Measurements from ENCODE around the gene FXR2.

FXR2 gene

GRCh38 chr17:7552621-7553051, 62.1 kb downstream of the FXR2 start:
- DNase-seq (ENCODE audit: low spot score) = no peak

- no peak for DNase-seq (ENCODE audit: low spot score)
Observed at GRCh38 chr17:7551396-7551795, 63.3 kb downstream of the FXR2 start.

- no peak for DNase-seq (ENCODE audit: low spot score)
Observed at GRCh38 chr17:7550344-7550743, 64.4 kb downstream of the FXR2 start.

GRCh38 chr17:7549401-7550055, 65.2 kb downstream of the FXR2 start:
- DNase-seq (ENCODE audit: low spot score) = no peak

GRCh38 chr17:7548585-7549400, 65.9 kb downstream of the FXR2 start, which contains the start of gene TNFSF12:
Gene TNFSF12, plus strand, starts transcription at chr17:7549058. Its CDS starts 96 bp downstream, at chr17:7549154.
- no peak for DNase-seq (ENCODE audit: low spot score)

GRCh38 chr17:7544911-7545310, 69.8 kb downstream of the FXR2 start:
- no peak for DNase-seq (ENCODE audit: low spot score)

Small RNA genes within 50 kb of the gene (small RNA-seq; reads per million reads assigned to genes)
- gene CD68 (0 reads per million in 2 experiments), gene SNORA48 (0 reads per million in 2 experiments), gene SNORD10 (0 reads per million in 2 experiments)

Measured in SK-N-DZ (cell line).